IMR-90 (cell line): ENCODE results near the gene FANCG. TPM values are rescaled to one million over a fixed set of nuclear protein-coding genes. Genes with fewer than 3 reads are reported as not detected.

ENCODE experiments used
- ATAC-seq: fragments of 200-7000 bp; cut with Tn5 transposase; 2 replicates; pipeline ENCODE4 v1.9.1; 2020; ENCODE audit warnings: low read depth, mild to moderate bottlenecking, moderate library complexity
- BruUV-seq: library from RNA; stranded (reverse); fragments of 400-500 nt; replicated peaks from 2 replicates; lab custom pipeline; 2021; lab: Mats Ljungman, UMichigan
- CTCF ChIA-PET: fragments of 300-600 bp; formaldehyde crosslinking; extraction: SDS; loops from one replicate; lab custom pipeline; 2021; ENCODE audit warnings: antibody characterized with exemption; lab: Yijun Ruan, JAX
- POLR2A ChIA-PET: fragments of 300-600 bp; sonication (Branson Sonifier 250); formaldehyde crosslinking; loops from one replicate; lab custom pipeline; 2022; ENCODE audit warnings: antibody characterized with exemption; ENCODE audit not compliant: unreplicated experiment; lab: Charles Lee
- DNase-seq: peaks from one replicate; pipeline ENCODE4 v3.0.0; 2013
- H2AFZ ChIP-seq: replicated peaks from 2 replicates; pipeline ENCODE3; 2013; ENCODE audit warnings: low read length, mild to moderate bottlenecking; ENCODE audit not compliant: poor library complexity
- H2AK5ac ChIP-seq: 2 replicates; pipeline ENCODE4 v1.6.1; 2013; ENCODE audit warnings: low read depth, low read length, inconsistent platforms
- H2AK9ac ChIP-seq: replicated peaks from 2 replicates; pipeline ENCODE3; 2013; ENCODE audit warnings: mild to moderate bottlenecking, low read depth, low read length, moderate library complexity; ENCODE audit not compliant: poor library complexity
- H2BK120ac ChIP-seq: 2 replicates; pipeline ENCODE4 v1.6.1; 2013; ENCODE audit warnings: low read depth, low read length, inconsistent platforms
- H2BK15ac ChIP-seq: 3 replicates; pipeline ENCODE4 v1.6.1; 2013; ENCODE audit warnings: low read depth, low read length, inconsistent platforms
- H2BK20ac ChIP-seq: 2 replicates; pipeline ENCODE4 v1.6.1; 2013; ENCODE audit warnings: low read depth, mild to moderate bottlenecking, inconsistent platforms, low read length, moderate library complexity
- H2BK5ac ChIP-seq: 2 replicates; pipeline ENCODE4 v1.6.1; 2013; ENCODE audit warnings: mild to moderate bottlenecking, low read depth, low read length, inconsistent platforms; ENCODE audit not compliant: poor library complexity, severe bottlenecking
- H3K14ac ChIP-seq: replicated peaks from 2 replicates; pipeline ENCODE4 v1.6.1; 2013; ENCODE audit warnings: low read depth, low read length, inconsistent platforms
- H3K18ac ChIP-seq: 2 replicates; pipeline ENCODE4 v1.6.1; 2013; ENCODE audit warnings: low read depth, low read length, control low read depth
- H3K23ac ChIP-seq: 2 replicates; pipeline ENCODE4 v1.6.1; 2013; ENCODE audit warnings: low read depth, low read length, inconsistent platforms
- H3K27ac ChIP-seq: 2 replicates; pipeline ENCODE4 v1.5.1; 2013; ENCODE audit warnings: mild to moderate bottlenecking, control low read depth, low read length; ENCODE audit not compliant: insufficient read depth
- H3K27me3 ChIP-seq: 2 replicates; pipeline ENCODE4 v1.6.1; 2013; ENCODE audit warnings: low read length; ENCODE audit not compliant: control insufficient read depth, insufficient read depth
- H3K36me3 ChIP-seq: 2 replicates; pipeline ENCODE4 v1.6.1; 2013; ENCODE audit warnings: low read length, mixed read lengths; ENCODE audit not compliant: control insufficient read depth, insufficient read depth
- H3K4ac ChIP-seq: 2 replicates; pipeline ENCODE4 v1.6.1; 2013; ENCODE audit warnings: low read depth, low read length, inconsistent platforms
- H3K4me1 ChIP-seq: 2 replicates; pipeline ENCODE4 v1.6.1; 2013; ENCODE audit warnings: low read length, mixed read lengths; ENCODE audit not compliant: control insufficient read depth, insufficient read depth
- H3K4me2 ChIP-seq: 2 replicates; pipeline ENCODE4 v1.6.1; 2013; ENCODE audit warnings: low read depth, mild to moderate bottlenecking, control low read depth, low read length, moderate library complexity
- H3K4me3 ChIP-seq: 2 replicates; pipeline ENCODE4 v1.5.1; 2013; ENCODE audit warnings: low read depth, mild to moderate bottlenecking, control low read depth, low read length, moderate library complexity; ENCODE audit not compliant: insufficient read depth
- H3K56ac ChIP-seq: 2 replicates; pipeline ENCODE4 v1.6.1; 2013; ENCODE audit warnings: low read length, inconsistent platforms; ENCODE audit not compliant: insufficient read depth; ENCODE audit errors: extremely low read depth
- H3K79me1 ChIP-seq, 2 experiments: 2 replicates each; pipeline ENCODE4 v1.6.1; 2013; ENCODE audit warnings: low read length in 2 of 2, inconsistent platforms in 1 of 2, low read depth in 1 of 2
- H3K9ac ChIP-seq: 2 replicates; pipeline ENCODE4 v1.6.1; 2013; ENCODE audit warnings: low read depth, low read length, control low read depth
- H3K9me1 ChIP-seq: 2 replicates; pipeline ENCODE4 v1.6.1; 2013; ENCODE audit warnings: low read length, inconsistent platforms; ENCODE audit not compliant: insufficient read depth
- H3K9me3 ChIP-seq: 2 replicates; pipeline ENCODE4 v1.6.1; 2013; ENCODE audit warnings: low read length; ENCODE audit not compliant: control insufficient read depth, insufficient read depth
- H4K20me1 ChIP-seq: 2 replicates; pipeline ENCODE4 v1.6.1; 2013; ENCODE audit warnings: low read length, inconsistent platforms; ENCODE audit not compliant: insufficient read depth
- H4K5ac ChIP-seq: 2 replicates; pipeline ENCODE4 v1.6.1; 2013; ENCODE audit warnings: mild to moderate bottlenecking, low read depth, low read length, control low read depth
- H4K8ac ChIP-seq, 2 experiments: 2 replicates each; pipeline ENCODE4 v1.6.1; 2013; ENCODE audit warnings: low read depth in 2 of 2, low read length in 2 of 2, control low read depth in 1 of 2, inconsistent platforms in 1 of 2
- H4K91ac ChIP-seq: 2 replicates; pipeline ENCODE4 v1.6.1; 2013; ENCODE audit warnings: low read depth, low read length, inconsistent platforms; ENCODE audit not compliant: insufficient read depth
- FOS ChIP-seq: fragments of 150-350 bp; IDR thresholded peaks from 2 replicates; pipeline ENCODE4 v1.6.1; 2016; ENCODE audit warnings: low read depth, low read length
- MAFK ChIP-seq: IDR thresholded peaks from 2 replicates; pipeline ENCODE4 v1.6.1; 2012; ENCODE audit warnings: low read depth, low read length, improper control_type of control experiment
- MXI1 ChIP-seq: IDR thresholded peaks from 2 replicates; pipeline ENCODE4 v1.6.1; 2012; ENCODE audit warnings: low read depth, mild to moderate bottlenecking, low read length, moderate library complexity, borderline replicate concordance
- POLR2A ChIP-seq: IDR thresholded peaks from 2 replicates; pipeline ENCODE4 v1.6.1; 2012; ENCODE audit warnings: mild to moderate bottlenecking, low read depth, low read length
- USF2 ChIP-seq: fragments of 150-350 bp; IDR thresholded peaks from 2 replicates; pipeline ENCODE4 v1.6.1; 2017; ENCODE audit warnings: mild to moderate bottlenecking, antibody characterized with exemption, low read length, low read depth
- WGBS, 2 experiments: methylation state at CpG; one replicate each; pipeline versions ENCODE4 v1.1.5 to v1.1.7; 2013; ENCODE audit warnings: missing lambda C conversion rate in 2 of 2; ENCODE audit not compliant: insufficient read length in 1 of 2; ENCODE audit errors: extremely low coverage in 2 of 2; 5-methylcytosine and 5-hydroxymethylcytosine counted together
- dilution Hi-C: fragments of 300-500 bp; cut with HindIII; formaldehyde crosslinking; loops from one replicate; pipeline ENCODE4 v1.14.3; 2018; ENCODE audit warnings: low sequenced_read_pairs; ENCODE audit not compliant: unreplicated experiment
- in situ Hi-C: fragments of 300-500 bp; cut with MboI; formaldehyde crosslinking; loops from 3 replicates; pipeline ENCODE4 v1.14.3; 2019; ENCODE audit warnings: low sequenced_read_pairs, inconsistent platforms, mixed read lengths
- intact Hi-C: fragments of 100-400 bp; cut with micrococcal nuclease; formaldehyde crosslinking; loops from 2 replicates; pipeline ENCODE4 v1.10.0; 2022
- polyA plus RNA-seq, 3 experiments: library from polyadenylated mRNA; depleted of rRNA; stranded (reverse); fragments of >200 nt; gene quantifications; 2 replicates each; pipeline ENCODE4 v1.2.3, GENCODE V29; 2012; ENCODE audit warnings: low replicate concordance in 1 of 3
- total RNA-seq: library from RNA; depleted of rRNA; stranded (reverse); fragments of >200 nt; gene quantifications from 2 replicates; pipeline ENCODE4 v1.2.3, GENCODE V29; 2012

FANCG gene
- total and polyA plus RNA-seq, 2 of the 4 experiments (the other 2 are of a cell fraction), result 16.1 to 19.3 TPM

GRCh38 chr9:35112257-35113020 lies 32.7 kb upstream of the FANCG start:
- in situ Hi-C loops (no loop called here), dilution Hi-C loops (no loop called here), intact Hi-C loops (no loop called here)
- Histone ChIP-seq H3K27ac (peak overlapping the region; percentile 85), H3K27me3 (no peaks in the 10 kb centered on the region), H3K9me1 (peaks cover 17% of the 10 kb centered on the region), H4K5ac (peak overlapping the region; percentile 63), H2AFZ (peak overlapping the region; percentile 75), H4K20me1 (peaks cover 17% of the 10 kb centered on the region; the same call in 1 of the 2 replicates), H3K56ac (peak overlapping the region; percentile 84; the same call in 1 of the 2 replicates), H3K79me1 (peaks cover 25 to 60% of the 10 kb centered on the region in 2 experiments; a peak in 3 of 4 replicates), H3K14ac (peak overlapping the region; percentile 82), H2BK20ac (peak overlapping the region; percentile 75), H3K18ac (peak overlapping the region; percentile 55; the same call in 1 of the 2 replicates), H2BK15ac (peak overlapping the region; percentile 76; the same call in 1 of the 3 replicates), H3K4ac (peak overlapping the region; percentile 92), H3K4me2 (peak overlapping the region; percentile 69), H3K36me3 (peaks cover 7% of the 10 kb centered on the region; the same call in 1 of the 2 replicates), H2BK5ac (peak overlapping the region; percentile 81), H3K23ac (peak overlapping the region; percentile 56; the same call in 1 of the 2 replicates), H4K8ac (peak overlapping the region; percentile 68 to 89), H2BK120ac (peak overlapping the region; percentile 89), H2AK5ac (peak overlapping the region; percentile 76), H4K91ac (peak overlapping the region; percentile 92), H3K4me1 (peaks cover 23% of the 10 kb centered on the region), H3K4me3 (no peak overlapping the region), H3K9me3 (no peaks in the 10 kb centered on the region), H3K9ac (peak overlapping the region; percentile 55; the same call in 1 of the 2 replicates), H2AK9ac (peak overlapping the region; percentile 90)
- ATAC-seq, result no peak
- no TSS peak for BruUV-seq
- ChIA-PET CTCF (interaction anchor here (0.6 to 1.1 kb wide), 2 partner anchors 118 to 491 kb away, joined by 3 to 4 read pairs; no protein-coding TSS in a partner anchor), POLR2A (interaction anchor here (0.5 kb wide), 1 partner anchor 496 kb away, joined by 4 read pairs; no protein-coding TSS in a partner anchor)
- no CpG with 5 or more reads among the region's 3 CpGs for WGBS, 2 experiments
- peak; percentile 64 for DNase-seq
- no peak for TF ChIP-seq MXI1
- no peak for TF ChIP-seq MAFK
- no peak for TF ChIP-seq USF2
- TF ChIP-seq FOS, result peak; percentile 54
- peak; percentile 54; the same call in 1 of the 2 replicates for TF ChIP-seq POLR2A
